ENCODE results near the gene IL7R.

DNA sequence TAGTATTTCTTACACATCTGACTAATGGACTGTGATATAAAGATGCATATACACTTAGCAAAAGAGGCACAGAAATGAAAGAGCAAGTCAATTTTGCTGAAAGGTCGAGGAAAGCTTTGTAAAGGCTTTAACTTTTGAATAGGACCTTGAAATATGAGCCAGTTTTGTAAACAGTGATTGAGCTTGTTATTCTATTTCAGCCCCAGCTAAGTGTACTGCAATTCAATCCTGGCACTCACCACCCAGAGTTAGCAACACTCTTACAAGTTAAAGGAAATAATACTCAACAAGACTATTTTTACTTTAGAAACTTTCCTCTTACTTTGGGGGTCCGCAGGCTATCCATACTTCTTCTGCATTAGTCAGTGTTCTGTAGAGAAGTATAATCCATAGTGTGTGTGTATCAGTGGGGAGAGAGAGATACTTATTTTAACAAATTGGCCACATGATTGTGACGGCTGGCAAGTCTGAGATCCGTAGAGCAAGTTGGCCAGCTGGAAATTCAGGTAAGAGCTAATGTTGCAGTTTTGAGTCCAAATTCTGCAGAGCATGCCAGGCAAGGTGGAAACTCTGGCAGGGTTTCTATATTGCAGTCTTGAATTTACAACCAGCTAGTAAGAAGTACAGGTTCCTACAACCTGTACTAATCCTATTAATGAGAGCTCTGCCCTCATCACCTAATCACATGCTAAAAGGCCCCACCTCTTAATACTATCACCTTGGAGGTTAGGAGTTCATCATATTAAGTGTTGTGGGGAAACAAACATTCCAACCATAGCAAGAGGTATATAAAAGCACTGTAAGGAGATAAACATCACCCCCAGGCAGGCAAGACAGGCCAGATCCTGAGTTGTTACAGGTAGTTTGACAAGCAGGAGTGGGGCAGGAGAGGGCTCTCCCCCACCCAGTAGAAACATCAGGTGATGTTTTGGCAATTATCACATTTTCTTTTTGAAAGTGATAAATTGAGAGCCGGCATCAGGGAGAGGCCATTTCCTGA, 33.6 kb downstream of the IL7R start:
- TF ChIP-seq, protein P1, sequence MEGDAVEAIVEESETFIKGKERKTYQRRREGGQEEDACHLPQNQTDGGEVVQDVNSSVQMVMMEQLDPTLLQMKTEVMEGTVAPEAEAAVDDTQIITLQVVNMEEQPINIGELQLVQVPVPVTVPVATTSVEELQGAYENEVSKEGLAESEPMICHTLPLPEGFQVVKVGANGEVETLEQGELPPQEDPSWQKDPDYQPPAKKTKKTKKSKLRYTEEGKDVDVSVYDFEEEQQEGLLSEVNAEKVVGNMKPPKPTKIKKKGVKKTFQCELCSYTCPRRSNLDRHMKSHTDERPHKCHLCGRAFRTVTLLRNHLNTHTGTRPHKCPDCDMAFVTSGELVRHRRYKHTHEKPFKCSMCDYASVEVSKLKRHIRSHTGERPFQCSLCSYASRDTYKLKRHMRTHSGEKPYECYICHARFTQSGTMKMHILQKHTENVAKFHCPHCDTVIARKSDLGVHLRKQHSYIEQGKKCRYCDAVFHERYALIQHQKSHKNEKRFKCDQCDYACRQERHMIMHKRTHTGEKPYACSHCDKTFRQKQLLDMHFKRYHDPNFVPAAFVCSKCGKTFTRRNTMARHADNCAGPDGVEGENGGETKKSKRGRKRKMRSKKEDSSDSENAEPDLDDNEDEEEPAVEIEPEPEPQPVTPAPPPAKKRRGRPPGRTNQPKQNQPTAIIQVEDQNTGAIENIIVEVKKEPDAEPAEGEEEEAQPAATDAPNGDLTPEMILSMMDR (IDR thresholded peaks at IDR 0.05), result no peak
- no peak for TF ChIP-seq POLR2A (IDR thresholded peaks at IDR 0.05)

All from right lobe of liver (tissue), 4 donors.